ENCODE data around the gene HSDL1. TPM values are rescaled to one million over a fixed set of nuclear protein-coding genes. Genes with fewer than 3 reads are reported as not detected.

The HSDL1 gene
- polyA plus RNA-seq, 1 experiment: 29.5 TPM

DNA sequence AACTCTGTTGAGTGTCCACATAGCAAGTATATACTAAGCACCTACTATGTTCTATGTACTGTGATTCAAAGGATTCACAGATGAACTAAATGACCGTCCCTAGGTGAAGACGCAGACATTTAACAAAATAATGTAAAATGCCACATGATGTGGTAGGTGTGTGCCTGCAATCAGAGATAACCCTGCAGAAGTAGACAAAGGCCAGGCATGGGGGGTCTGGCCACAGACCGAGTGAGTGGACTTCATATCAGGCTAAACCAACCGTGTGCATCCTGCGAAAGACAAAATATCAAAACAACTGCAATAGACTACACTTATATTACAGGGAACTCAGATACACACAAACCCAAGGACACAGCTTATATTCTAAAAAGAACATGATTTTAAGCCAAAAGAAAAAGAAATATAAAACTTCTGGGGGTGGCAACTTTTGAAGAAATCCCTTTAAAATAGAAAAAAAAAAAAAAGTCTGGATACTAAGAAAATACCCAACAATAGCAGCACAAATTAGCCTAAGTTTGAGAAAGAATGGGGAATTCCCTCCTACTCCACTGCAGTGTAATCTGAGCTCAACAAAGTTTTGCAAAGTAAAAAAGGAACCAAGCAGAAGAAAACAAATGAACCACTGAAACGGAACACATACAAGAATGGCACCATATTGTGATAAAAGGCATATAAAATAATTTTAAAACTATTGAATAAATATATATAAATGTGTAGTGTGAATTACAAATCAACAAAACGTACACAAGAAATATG is 12.3 kb downstream of the HSDL1 start:
- ChIA-PET POLR2A (no interaction called here), CTCF (interaction anchor here (0.6 to 1.4 kb wide), 2 partner anchors 54 to 352 kb away, joined by 3 to 5 read pairs; partner anchors contain the start of gene TAF1C)
- no peaks in the 10 kb centered on the region for H3K27me3 ChIP-seq (ENCODE audit: control insufficient read depth, insufficient read depth, low read length)

DNA sequence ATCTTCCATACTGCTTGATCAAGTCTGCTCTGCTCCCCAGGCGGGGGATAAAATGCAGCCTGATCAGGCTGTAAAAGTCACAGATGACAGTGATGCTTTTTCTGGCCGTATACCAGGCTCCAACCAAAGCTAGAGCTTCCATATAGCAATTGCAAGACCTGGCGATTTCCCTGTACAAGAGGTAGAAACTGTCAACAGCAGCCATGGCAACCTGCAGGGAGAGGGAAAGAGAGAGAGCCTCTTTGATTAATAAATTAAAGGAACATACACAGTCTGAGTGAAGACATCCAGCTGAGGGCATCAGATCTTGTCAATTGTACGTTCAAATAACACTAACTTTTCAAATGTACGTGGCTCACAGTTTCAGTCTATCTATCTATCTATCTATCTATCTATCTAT is 13.9 kb downstream of the HSDL1 start:
- H3K27me3 ChIP-seq (ENCODE audit: control insufficient read depth, insufficient read depth, low read length): no peaks in the 10 kb centered on the region
- H3K9me3 ChIP-seq (ENCODE audit: control insufficient read depth, insufficient read depth, low read length): no peaks in the 10 kb centered on the region; the same call in 1 of the 2 replicates
- no peak overlapping the region for H3K4me3 ChIP-seq (ENCODE audit: low read depth, low read length)
- no peak for DNase-seq (ENCODE audit: low read depth, low spot score)
- no peak overlapping the region for H3K27ac ChIP-seq (ENCODE audit: low read depth, low read length)
- TF ChIP-seq CTCF (IDR thresholded peaks at IDR 0.05; ENCODE audit: low read depth, low read length): no peak
- POLR2A ChIA-PET: no interaction called here
- CTCF ChIA-PET: interaction anchor here (1.9 kb wide), 1 partner anchor 56 kb away, joined by 6 read pairs; the partner anchor contains the start of gene TAF1C

More for the DNA sequence above, 12.3 kb downstream of the HSDL1 start:
- no peak overlapping the region for H3K27ac ChIP-seq (ENCODE audit: low read depth, low read length)
- no peak for TF ChIP-seq CTCF (IDR thresholded peaks at IDR 0.05; ENCODE audit: low read depth, low read length)
- no peak overlapping the region for H3K4me3 ChIP-seq (ENCODE audit: low read depth, low read length)
- no peaks in the 10 kb centered on the region; the same call in 1 of the 2 replicates for H3K9me3 ChIP-seq (ENCODE audit: control insufficient read depth, insufficient read depth, low read length)
- no peak for DNase-seq (ENCODE audit: low read depth, low spot score)

DNA sequence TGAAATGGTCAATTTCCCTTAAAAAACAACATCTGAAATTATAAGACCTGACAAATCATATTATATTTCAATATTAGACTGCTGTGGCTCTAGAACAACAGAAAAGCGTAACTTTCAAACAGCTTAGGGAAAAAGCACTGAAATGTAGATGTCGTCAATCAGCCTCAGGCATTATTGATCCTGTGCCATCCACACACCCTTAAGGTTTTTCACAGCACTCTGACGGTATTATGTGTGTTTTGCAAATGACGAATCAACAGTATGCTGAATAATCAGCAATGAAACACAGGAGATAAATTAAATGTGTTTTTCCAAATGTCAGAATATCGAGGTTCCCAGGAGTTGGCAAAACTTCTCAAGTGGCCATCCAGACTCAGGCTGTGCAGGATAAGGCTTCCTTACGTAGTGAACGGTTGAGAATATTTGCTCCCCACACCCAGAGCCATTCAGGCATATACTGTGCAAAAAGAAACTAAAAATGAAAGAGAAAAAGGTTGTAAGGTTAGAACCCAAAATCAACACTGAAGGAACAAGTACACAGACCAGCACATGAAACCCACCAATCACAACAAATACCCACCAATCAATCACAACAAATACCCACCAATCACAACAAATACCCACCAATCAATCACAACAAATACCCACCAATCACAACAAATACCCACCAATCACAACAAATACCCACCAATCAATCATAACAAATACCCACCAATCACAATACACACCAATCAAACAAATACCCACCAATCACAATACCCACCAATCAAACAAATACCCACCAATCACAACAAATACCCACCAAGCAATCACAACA is 20.5 kb downstream of the HSDL1 start:
- Histone ChIP-seq H3K27ac (ENCODE audit: low read depth, low read length) (no peak overlapping the region), H3K27me3 (ENCODE audit: control insufficient read depth, insufficient read depth, low read length) (no peaks in the 10 kb centered on the region), H3K9me3 (ENCODE audit: control insufficient read depth, insufficient read depth, low read length) (no peaks in the 10 kb centered on the region), H3K4me3 (ENCODE audit: low read depth, low read length) (no peak overlapping the region)
- POLR2A ChIA-PET: no interaction called here
- CTCF ChIA-PET: interaction anchor here (1.0 kb wide), 1 partner anchor 39 kb away, joined by 3 read pairs; no protein-coding TSS in a partner anchor
- TF ChIP-seq CTCF (IDR thresholded peaks at IDR 0.05; ENCODE audit: low read depth, low read length): no peak
- no peak for DNase-seq (ENCODE audit: low read depth, low spot score)

DNA sequence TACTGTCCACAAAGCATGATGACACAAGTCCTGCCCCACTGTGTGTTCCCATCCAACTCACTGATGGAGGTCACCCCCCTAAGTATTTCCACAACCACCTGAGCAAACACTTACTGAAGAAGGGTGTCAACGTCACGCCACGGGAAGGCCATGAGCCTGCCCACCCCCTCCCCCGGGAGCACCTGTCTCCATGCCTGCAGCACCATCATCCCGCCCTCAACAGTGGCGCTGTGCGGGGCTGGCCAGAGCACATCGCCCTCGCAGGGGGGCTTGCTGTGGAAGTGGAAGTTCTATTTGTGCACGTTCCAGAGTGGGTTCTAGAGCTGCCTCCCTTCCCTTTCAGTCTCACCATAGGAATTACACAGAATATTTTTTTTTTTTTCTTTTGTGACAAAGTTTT is 24.0 kb downstream of the HSDL1 start:
- H3K4me3 ChIP-seq (ENCODE audit: low read depth, low read length): no peak overlapping the region
- POLR2A ChIA-PET: no interaction called here
- TF ChIP-seq CTCF (IDR thresholded peaks at IDR 0.05; ENCODE audit: low read depth, low read length): no peak
- no peak for DNase-seq (ENCODE audit: low read depth, low spot score)
- no peaks in the 10 kb centered on the region; the same call in 1 of the 2 replicates for H3K9me3 ChIP-seq (ENCODE audit: control insufficient read depth, insufficient read depth, low read length)
- CTCF ChIA-PET: no interaction called here
- no peaks in the 10 kb centered on the region for H3K27me3 ChIP-seq (ENCODE audit: control insufficient read depth, insufficient read depth, low read length)
- H3K27ac ChIP-seq (ENCODE audit: low read depth, low read length): no peak overlapping the region

DNA sequence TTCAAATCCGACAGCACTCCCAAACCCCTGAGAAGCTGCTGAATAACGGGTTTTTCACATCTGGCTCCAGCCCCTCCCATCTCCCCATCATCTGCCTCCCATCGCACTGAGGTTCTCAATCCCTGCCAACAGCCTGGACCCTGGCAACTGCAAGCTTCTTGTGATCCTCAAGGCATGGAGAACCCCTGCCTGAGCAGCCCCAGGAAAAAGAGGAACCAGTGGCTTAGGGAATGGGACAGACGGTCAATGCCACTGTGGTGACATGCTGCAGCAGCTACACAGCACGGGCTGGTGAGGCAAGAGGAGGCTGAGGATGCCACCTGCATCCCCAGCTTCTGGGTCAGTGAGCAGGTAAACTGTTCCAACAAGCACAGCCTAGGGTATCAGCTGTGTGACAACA is 25.0 kb downstream of the HSDL1 start:
- no peak for TF ChIP-seq CTCF (IDR thresholded peaks at IDR 0.05; ENCODE audit: low read depth, low read length)
- H3K27ac ChIP-seq (ENCODE audit: low read depth, low read length): no peak overlapping the region
- ChIA-PET CTCF (no interaction called here), POLR2A (no interaction called here)
- DNase-seq (ENCODE audit: low read depth, low spot score): no peak
- H3K27me3 ChIP-seq (ENCODE audit: control insufficient read depth, insufficient read depth, low read length): no peaks in the 10 kb centered on the region
- H3K4me3 ChIP-seq (ENCODE audit: low read depth, low read length): no peak overlapping the region
- H3K9me3 ChIP-seq (ENCODE audit: control insufficient read depth, insufficient read depth, low read length): no peaks in the 10 kb centered on the region; the same call in 1 of the 2 replicates

All from AG04450 (cell line).